ENCODE results near the gene BAAT.

The BAAT gene

DNA sequence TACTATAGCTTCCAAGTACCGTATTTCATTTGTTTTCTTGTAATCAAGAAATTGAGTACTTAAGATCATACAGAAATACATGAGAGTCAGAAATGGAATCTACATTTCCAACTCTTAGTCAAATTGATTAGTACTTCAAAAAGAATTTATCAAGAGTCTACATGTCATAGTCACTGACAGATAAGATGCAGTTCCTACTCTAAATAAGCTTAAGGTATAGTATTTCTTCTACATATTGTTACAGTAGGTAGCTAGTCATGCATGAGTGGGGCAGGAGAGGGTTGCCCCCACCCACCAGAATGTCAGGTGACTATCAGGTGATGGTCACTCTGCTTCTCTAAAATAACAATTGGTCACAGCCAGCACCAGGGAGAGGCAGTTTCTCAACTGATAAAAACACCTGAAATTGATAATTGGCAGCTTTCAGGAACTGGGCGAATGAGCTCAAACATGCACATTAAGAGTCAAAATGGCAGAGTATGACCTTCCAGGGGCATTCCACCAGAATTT, 2.9 kb downstream of the BAAT start:
- DNase-seq (ENCODE audit: extremely low read depth, low read depth): no peak
- TF ChIP-seq, protein P1, sequence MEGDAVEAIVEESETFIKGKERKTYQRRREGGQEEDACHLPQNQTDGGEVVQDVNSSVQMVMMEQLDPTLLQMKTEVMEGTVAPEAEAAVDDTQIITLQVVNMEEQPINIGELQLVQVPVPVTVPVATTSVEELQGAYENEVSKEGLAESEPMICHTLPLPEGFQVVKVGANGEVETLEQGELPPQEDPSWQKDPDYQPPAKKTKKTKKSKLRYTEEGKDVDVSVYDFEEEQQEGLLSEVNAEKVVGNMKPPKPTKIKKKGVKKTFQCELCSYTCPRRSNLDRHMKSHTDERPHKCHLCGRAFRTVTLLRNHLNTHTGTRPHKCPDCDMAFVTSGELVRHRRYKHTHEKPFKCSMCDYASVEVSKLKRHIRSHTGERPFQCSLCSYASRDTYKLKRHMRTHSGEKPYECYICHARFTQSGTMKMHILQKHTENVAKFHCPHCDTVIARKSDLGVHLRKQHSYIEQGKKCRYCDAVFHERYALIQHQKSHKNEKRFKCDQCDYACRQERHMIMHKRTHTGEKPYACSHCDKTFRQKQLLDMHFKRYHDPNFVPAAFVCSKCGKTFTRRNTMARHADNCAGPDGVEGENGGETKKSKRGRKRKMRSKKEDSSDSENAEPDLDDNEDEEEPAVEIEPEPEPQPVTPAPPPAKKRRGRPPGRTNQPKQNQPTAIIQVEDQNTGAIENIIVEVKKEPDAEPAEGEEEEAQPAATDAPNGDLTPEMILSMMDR (IDR thresholded peaks at IDR 0.05; ENCODE audit: low read depth, low read length): no peak

DNA sequence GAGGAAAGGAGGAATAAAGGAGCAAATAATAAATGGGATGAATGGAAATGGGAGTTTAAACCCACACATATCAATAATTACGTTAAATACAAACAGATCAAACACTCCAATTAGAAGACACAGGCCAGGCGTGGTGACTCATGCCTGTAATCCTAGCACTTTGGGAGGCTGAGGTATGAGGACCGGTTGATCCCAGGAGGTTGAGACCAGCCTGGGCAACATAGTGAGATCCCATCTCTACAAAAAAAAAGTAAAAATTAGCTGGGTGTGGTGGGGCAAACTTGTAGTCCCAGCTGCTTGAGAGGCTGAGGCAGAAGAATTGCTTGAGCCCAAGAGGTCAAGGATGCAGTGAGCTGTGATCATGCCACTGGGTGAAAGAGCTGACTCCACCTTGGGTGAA, 3.7 kb downstream of the BAAT start:
- TF ChIP-seq, protein P1 (IDR thresholded peaks at IDR 0.05; ENCODE audit: low read depth, low read length): no peak
- no peak for DNase-seq (ENCODE audit: extremely low read depth, low read depth)

DNA sequence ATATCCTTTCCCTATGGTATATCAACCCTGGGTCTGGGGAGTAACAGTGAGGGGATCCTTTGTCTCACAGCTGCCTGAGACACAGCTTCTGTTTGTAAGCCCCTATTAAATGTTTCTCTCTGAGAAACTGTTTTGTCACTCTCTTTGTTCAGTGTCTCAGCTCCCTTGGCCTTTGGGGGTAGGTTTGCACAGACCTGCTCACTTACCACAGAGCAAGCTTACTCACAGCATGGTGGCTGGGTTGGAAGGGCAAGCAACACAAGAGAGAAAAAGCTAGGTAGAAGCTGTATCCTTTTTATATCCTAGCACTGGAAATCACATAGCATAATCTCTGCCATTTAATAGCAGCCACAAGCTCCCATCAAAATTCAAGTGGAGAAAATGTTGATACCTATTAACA, 4.5 kb downstream of the BAAT start:
- no peak for DNase-seq (ENCODE audit: extremely low read depth, low read depth)
- TF ChIP-seq, protein P1 (IDR thresholded peaks at IDR 0.05; ENCODE audit: low read depth, low read length): no peak

DNA sequence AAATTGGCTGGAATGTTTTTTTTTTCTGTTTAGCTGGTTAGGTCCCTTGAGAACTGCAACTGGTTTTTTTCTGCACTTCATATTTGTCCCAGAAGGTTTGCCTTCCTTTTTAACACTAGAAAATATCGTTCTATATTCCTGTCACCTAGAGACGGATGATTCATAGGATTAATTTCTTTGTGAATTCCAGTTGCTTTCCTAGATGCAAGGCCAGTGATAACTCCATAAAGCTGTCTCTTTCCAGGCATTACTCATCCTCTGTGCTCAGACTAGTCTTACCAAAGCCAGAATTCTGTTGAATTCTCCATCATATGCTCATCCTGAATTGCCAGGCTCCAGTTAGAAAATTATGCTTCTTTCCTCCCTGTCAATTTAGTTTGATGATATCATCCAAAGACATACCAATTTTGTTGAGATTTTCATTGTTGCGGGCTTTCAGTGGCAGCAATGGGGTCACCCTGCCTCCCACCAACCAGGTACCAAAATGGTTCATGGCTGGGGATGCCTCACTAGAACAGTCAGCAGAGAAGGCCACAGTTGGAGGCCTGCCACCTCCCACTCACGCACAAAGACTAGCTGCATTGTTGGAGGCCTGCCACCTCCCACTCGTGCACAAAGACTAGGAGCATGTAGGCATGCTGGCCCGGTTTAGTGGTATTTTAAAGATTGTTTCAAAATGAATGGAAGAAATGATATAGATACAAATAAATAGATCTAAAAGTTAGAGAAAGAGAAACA, 8.5 kb downstream of the BAAT start:
- DNase-seq (ENCODE audit: extremely low read depth, low read depth): no peak
- TF ChIP-seq, protein P1 (IDR thresholded peaks at IDR 0.05; ENCODE audit: low read depth, low read length): no peak

DNA sequence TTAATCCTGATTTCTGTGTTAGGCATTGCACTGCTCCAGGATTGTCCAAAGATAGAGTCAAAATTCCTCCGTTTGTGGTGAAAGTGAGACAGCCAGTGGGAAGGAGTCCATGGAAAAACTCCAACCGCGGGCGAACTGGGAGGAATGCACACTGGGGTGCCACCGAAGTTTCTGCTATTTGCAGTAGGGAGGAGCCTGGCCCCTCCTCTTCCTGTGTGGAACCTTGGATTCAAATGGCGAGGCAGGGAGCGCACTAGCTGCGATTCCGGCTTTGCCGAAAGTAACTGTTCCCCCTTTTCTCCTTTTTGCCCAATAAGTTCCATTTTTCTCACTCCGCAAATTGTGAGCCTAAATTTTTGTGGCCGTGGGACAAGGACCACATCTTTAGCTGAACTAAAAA, 9.3 kb downstream of the BAAT start:
- TF ChIP-seq, protein P1 (IDR thresholded peaks at IDR 0.05; ENCODE audit: low read depth, low read length): no peak
- no peak for DNase-seq (ENCODE audit: extremely low read depth, low read depth)

DNA sequence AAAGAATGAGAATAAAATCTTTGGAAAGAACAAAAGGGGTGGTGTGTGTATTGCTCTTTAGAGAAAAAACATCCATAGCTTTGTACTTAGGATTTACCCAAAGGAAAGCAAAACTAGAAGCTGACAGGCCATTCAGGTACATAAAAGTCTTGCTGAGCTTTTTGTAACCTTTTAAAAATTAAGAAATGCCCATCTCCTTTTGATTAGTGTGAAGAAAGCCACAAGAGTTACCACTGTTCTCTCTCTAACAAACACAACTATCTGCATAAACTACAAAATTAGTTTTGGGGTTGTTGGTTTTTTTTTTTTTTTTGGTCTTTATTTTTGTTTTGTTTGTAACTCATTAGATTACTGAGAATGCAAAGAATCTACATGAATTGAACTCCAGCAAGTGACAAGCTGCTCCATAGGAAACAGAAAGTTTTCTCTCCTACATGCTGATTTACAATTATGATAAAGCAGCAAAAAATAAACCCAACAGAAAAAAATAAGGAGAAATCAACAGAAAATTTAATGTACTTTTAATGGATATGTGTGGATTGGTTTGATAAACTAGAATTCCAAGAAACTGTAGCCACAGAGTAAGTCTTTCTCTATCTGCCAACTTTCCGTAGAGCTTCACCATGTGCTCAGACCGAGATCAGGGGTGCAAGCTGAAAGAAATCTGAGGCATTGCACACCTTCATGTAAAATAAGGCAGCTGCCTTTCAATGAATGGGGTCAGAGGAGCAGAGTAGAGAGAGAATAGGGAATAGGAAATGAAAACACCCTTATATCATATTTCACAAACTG, 12.3 kb downstream of the BAAT start:
- TF ChIP-seq, protein P1 (IDR thresholded peaks at IDR 0.05; ENCODE audit: low read depth, low read length): no peak
- no peak for DNase-seq (ENCODE audit: extremely low read depth, low read depth)

DNA sequence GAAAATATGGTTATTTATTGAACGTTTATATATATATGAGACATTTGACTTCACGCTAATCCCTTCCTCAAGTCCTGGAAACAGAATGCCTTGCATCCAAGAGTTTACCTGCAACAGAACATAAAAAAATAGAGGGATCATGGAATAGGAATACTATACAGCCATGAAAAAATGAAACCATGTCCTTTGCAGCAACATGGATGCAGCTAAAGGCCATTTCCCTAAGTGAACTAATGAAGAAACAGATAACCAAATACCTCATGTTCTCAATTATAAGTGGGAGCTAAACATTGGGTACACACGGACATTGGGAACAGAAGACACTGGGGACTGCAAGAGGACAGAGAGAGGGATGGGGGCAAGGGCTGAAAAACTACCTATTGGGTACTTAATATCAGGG, 13.0 kb downstream of the BAAT start:
- DNase-seq (ENCODE audit: extremely low read depth, low read depth): no peak
- TF ChIP-seq, protein P1 (IDR thresholded peaks at IDR 0.05; ENCODE audit: low read depth, low read length): no peak

Measured in AG09319 (cell line).